Cortex of kidney (tissue), 1 donor: ENCODE measurements around the gene LNP1.
"Not testable (repeated sequence)": the region's sequence is repeated elsewhere in the genome, so short reads cannot be mapped to it uniquely, and the experiment has no call there.

Experiments used
- DNase-seq: peaks from one replicate; lab custom pipeline; 2025; lab: John Stamatoyannopoulos, UW

LNP1 gene

DNA sequence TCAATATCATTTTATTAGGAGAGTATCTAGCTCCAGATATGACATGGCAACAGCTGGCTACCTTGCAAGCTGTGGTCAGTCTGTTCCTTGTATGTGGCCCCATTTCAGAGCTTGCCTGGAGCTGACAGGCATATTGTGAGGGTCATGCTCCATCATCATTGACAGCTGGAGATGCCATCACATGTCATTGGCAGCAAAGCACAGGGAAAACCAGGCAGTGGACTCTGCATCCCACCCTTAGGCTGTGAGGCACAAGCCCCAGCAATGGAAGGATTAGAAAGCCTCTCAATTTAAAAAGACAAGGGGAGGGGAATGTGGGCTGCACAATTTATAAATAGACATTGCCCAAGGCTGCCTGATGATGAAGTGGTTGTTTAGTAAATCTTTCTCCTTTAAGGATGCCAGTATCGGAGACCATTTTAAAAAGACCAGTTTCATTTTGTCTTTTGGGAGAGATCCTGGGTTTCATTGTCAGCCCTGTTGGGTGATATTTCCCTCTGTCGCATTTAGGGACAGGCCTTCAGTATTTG is 27.9 kb downstream of the LNP1 start:
- DNase-seq, result no peak

DNA sequence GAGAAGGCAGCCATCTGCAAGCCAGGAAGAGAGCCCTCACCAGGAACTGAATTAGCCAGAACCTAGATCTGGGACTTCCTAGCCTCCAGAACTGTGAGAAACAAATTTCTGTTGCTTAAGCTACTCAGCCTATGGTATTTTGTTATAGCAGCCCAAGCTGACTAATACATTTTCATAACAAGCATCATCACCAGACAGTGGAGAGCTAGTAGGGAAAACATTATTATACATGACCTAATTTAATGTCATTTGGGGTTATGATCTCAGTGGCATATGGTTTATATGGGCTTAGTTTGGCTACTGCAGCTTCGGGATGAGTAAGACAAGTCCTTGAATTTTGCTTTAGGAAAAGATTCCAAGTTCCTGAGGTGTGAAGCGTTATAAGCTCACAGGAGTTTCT is 35.6 kb downstream of the LNP1 start:
- no peak for DNase-seq

DNA sequence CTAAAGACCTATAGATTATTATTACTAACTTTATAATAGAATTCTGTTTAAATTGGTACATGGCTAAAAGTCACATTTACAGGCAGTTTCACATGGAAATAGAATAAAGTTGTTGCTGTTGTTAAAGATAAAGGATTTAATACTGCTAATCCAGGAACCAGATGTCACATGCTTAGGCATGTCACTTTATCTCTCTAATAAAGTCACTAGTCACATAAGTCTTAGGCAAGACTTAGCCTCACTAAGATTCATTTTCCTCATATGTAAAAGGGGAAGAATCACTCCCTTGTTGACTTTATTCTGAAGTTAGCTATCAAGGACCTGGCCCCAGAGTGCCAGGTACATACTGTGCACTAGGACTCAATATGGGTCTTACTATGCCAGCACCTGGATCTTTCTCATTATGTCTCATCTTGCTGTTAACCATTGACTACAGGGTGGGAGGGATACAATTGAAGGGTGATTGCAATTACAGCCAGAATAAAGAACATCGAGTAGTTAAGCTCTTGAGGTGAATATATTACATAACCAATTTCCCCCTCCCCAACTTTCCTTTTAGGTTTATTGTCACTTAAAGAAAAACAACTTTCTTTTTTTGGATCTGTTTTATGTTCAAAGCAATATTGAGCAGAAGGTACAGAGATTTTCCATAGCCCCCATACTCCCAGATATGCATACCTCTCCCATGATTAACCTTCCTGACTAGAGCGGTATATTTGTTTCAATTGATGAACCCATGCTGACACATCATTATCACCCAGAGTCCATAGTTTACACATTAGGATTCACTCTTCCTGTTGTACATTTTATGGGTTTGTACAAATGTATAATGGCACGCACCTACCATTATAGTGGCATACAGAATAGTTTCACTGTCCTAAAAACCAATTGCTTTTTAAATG is 36.6 kb downstream of the LNP1 start:
- no peak for DNase-seq

- no peak for DNase-seq
Observed at GRCh38 chr3:100438623-100438974, 37.3 kb downstream of the LNP1 start.

GRCh38 chr3:100440895-100441294 is 39.6 kb downstream of the LNP1 start:
- DNase-seq, result no peak

- DNase-seq, result no peak
Observed at GRCh38 chr3:100443690-100444089, 42.4 kb downstream of the LNP1 start.

DNA sequence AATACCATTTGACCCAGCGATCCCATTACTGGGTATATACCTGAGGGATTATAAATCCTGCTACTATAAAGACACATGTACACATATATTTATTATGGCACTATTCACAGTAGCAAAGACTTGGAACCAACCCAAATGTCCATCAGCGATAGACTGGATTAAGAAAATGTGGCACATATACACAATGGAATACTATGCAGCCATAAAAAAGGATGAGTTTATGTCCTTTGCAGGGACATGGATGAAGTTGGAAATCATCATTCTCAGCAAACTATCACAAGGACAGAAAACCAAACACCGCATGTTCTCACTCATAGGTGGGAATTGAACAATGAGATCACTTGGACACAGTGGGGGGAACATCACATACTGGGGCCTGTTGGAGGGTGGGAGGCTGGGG is 45.7 kb downstream of the LNP1 start:
- not testable (repeated sequence) for DNase-seq

GRCh38 chr3:100448079-100448478 is 46.7 kb downstream of the LNP1 start:
- DNase-seq, result no peak

- DNase-seq, result no peak
Observed at GRCh38 chr3:100449214-100449613, 47.9 kb downstream of the LNP1 start.

DNA sequence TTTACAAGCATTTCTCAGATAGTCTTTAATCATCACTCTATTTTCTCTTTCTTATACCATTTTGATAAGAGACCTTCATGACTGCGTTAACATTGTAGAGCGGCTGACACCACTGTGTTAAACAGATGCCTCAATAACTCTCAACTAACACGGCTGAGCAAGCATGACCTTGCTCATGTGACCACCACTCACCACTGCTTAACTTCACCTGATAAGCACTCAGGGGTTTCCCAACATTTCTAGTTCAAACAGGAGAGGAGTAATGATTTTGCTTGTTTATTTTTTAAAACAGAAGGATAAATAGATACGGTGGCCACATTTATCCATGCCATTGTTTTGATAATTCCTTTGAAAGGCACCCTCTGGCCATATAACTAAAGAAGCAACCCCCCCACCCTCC is 53.3 kb downstream of the LNP1 start:
- DNase-seq, result no peak

DNA sequence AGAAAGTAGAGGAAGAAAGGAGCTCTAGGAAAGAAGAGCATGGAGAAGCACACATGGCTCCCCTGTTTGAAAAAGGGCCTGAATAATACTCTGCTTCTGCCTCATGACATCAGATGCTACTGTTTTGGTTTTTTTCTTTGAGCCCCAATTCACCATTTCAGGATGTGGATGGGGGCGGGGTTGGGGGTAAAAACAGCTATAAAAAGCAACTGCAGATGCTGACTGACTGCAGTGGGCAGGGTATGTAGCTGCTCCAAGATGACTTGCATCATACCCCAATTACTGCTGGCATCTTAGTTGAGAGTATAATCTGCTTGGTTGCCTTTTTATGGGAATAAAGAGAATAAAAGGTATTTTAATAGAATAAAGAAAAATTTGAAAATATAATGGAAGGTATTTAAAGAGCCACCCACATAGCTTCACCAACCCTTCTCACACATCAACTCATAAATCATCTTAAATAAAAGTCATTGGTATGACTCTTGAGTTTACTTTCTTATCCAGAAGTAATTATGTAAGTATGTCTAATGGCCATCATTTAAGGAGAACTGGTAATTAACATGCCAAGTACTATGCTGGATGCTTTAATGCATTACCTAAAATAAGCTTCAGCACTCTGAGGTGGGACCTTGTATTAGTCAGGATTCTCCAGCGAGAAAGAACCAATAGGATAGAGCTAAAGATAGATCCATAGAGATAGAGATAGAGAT is 54.7 kb downstream of the LNP1 start:
- no peak for DNase-seq

GRCh38 chr3:100456745-100457144 is 55.4 kb downstream of the LNP1 start:
- DNase-seq, result no peak

- no peak for DNase-seq
Observed at GRCh38 chr3:100457811-100458210, 56.5 kb downstream of the LNP1 start.

DNA sequence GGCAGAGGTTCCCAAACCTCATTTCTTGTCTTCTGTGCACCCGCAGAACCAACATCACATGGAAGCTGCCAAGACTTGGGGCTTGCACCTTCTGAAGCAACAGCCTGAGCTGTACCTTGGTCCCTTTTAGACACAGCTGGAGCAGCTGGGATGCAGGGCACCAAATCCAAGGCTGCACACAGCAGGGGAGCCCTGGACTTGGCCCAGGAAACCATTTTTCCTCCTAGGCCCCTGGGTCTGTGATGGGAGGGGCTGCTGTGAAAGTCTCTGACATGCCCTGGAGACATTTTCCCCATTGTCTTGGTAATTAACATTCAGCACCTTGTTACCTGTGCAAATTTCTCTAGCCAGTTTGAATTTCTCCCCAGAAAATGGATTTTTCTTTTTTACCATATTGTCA is 57.5 kb downstream of the LNP1 start:
- no peak for DNase-seq

DNA sequence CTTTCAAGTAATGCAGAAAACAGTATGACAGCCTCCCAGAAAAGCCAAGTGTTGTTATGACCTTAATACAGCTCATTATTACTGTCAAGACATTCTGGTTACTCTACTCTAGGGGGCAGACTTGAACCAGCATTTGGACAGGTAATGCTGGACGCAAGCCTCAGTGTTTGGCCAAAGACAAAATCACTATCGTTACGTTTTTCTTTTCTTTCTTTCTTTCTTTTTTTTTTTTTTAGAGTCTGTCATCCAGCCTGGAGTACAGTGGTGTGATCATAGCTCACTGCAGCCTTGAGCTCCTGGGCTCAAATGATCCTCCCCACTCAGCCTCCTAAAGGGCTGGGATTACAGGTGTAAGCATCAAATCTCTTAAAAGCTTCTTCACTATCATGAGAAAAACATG is 61.7 kb downstream of the LNP1 start:
- DNase-seq, result no peak

- DNase-seq, result no peak
Observed at GRCh38 chr3:100463646-100464155, 62.4 kb downstream of the LNP1 start.

- DNase-seq, result no peak
Observed at GRCh38 chr3:100465892-100466777, 64.8 kb downstream of the LNP1 start.

DNA sequence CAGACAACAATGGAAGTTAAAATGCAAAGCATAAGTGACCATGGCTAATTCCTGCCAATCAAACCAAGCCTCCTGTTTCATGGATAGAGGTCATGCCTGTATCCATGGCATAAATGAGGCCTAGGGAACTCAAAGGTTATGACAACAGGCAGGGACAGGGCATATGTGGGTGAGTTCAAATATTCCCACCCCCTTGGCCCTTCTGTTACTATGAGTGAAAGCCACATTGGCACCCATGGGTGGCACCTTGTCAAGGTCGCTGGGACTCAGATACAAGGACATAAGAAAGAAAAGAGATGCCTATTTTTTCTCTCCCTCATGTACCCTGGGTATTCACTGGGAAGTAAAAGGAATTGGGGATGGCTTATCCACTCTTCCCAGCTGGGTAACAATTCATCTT is 65.8 kb downstream of the LNP1 start:
- DNase-seq, result no peak

DNA sequence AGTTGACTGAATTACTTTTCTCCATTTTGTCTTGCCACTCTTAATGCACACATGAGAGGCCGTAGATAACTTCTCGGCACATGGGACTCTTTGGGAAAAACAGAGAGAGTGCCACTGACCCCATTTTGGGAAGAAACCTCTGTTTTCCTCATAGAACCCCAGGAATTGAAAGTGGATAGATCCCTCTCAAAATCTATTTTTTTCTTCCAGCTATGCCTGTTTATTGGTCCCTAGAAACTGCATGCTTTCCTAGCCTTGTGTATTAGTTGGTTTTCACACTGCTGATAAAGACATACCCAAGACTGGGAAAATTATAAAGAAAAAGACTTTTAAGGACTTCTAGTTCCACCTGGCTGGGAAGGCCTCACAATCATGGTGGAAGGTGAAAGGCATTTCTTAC is 67.3 kb downstream of the LNP1 start:
- no peak for DNase-seq

DNA sequence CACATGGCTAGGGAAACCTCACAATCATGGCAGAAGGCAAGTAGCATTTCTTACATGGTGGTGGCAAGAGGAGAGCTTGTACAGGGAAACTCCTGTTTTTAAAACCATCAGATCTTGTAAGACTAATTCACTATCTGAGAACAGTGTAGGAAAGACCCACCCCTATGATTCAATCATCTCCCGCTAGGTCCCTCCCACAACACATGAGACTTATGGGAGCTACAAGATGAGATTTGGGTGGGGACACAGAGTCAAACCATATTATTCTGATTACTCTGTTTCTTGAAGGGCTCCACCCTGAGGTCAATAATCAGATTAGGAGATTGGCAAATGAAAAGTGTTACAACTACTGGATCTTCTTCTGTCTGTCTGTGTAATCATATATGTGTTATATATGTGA is 69.6 kb downstream of the LNP1 start:
- DNase-seq, result no peak

GRCh38 chr3:100471444-100471843 is 70.1 kb downstream of the LNP1 start:
- no peak for DNase-seq

GRCh38 chr3:100477851-100478360 is 76.6 kb downstream of the LNP1 start:
- DNase-seq, result not testable (repeated sequence)
